GM12875 (cell line): ENCODE results near the gene MRPS10.
"Not testable (repeated sequence)": the region's sequence is repeated elsewhere in the genome, so short reads cannot be mapped to it uniquely, and the experiment has no call there.

Source experiments
- H3K4me3 ChIP-seq: one replicate; pipeline ENCODE4 v1.5.1; 2011; ENCODE audit warnings: low read depth, low read length, control low read depth
- CTCF ChIP-seq: IDR thresholded peaks from 2 replicates; pipeline ENCODE4 v1.5.1; 2011; ENCODE audit warnings: low read depth, mild to moderate bottlenecking, control low read depth, inconsistent platforms, low read length, moderate library complexity, borderline replicate concordance; ENCODE audit not compliant: insufficient read depth

MRPS10 gene

GRCh38 chr6:42212442-42212841, 5.2 kb downstream of the MRPS10 start:
- no peak overlapping the region for H3K4me3 ChIP-seq
- no peak for TF ChIP-seq CTCF

GRCh38 chr6:42211726-42212125, 5.9 kb downstream of the MRPS10 start:
- H3K4me3 ChIP-seq: no peak overlapping the region
- TF ChIP-seq CTCF: no peak

- no peak overlapping the region for H3K4me3 ChIP-seq
- TF ChIP-seq CTCF: no peak
These were observed 7.1 kb downstream of the MRPS10 start for GRCh38 chr6:42210551-42210950.

GRCh38 chr6:42207559-42207958, 10.1 kb downstream of the MRPS10 start:
- H3K4me3 ChIP-seq: not testable (repeated sequence)

- no peak overlapping the region for H3K4me3 ChIP-seq
- no peak for TF ChIP-seq CTCF
These were observed 12.8 kb downstream of the MRPS10 start for GRCh38 chr6:42204768-42205282.

GRCh38 chr6:42203183-42203582, 14.5 kb downstream of the MRPS10 start:
- H3K4me3 ChIP-seq: no peak overlapping the region
- no peak for TF ChIP-seq CTCF

GRCh38 chr6:42202131-42202915, 15.3 kb downstream of the MRPS10 start:
- H3K4me3 ChIP-seq: not testable (repeated sequence)

GRCh38 chr6:42201382-42201781, 16.3 kb downstream of the MRPS10 start:
- no peak for TF ChIP-seq CTCF
- H3K4me3 ChIP-seq: no peak overlapping the region
